ENCODE results near the gene SNRNP70.

The SNRNP70 gene

GRCh38 chr19:49151267-49152118 is 66.2 kb downstream of the SNRNP70 start:
- Mint-ChIP-seq H3K4me1 (peaks cover 38% of the 10 kb centered on the region), H3K36me3 (no peaks in the 10 kb centered on the region), H3K4me3 (peak overlapping the region; percentile 77), H3K9me3 (peaks cover 5% of the 10 kb centered on the region), H3K27ac (no peak overlapping the region)
- DNase-seq (ENCODE audit: low spot score in 2 of 2): peak in 1 of 2 donors; percentile 60
- peak; percentile 39 for ATAC-seq

GRCh38 chr19:49152119-49152550 is 66.9 kb downstream of the SNRNP70 start:
- ATAC-seq: no peak
- peaks cover 5% of the 10 kb centered on the region for H3K9me3 Mint-ChIP-seq
- H3K27ac Mint-ChIP-seq: no peak overlapping the region
- H3K4me1 Mint-ChIP-seq: peaks cover 38% of the 10 kb centered on the region
- no peaks in the 10 kb centered on the region for H3K36me3 Mint-ChIP-seq
- peak overlapping the region; percentile 77 for H3K4me3 Mint-ChIP-seq
- DNase-seq (ENCODE audit: low spot score in 2 of 2): no peak

- no peak overlapping the region for H3K27ac Mint-ChIP-seq
- no peaks in the 10 kb centered on the region for H3K36me3 Mint-ChIP-seq
- DNase-seq (ENCODE audit: low spot score in 2 of 2) (no peak), ATAC-seq (no peak)
- H3K4me3 Mint-ChIP-seq: no peak overlapping the region
- H3K9me3 Mint-ChIP-seq: peaks cover 5% of the 10 kb centered on the region
- H3K4me1 Mint-ChIP-seq: peaks cover 40% of the 10 kb centered on the region
These were observed 68.0 kb downstream of the SNRNP70 start for GRCh38 chr19:49153167-49153809.

GRCh38 chr19:49154279-49154678 is 69.0 kb downstream of the SNRNP70 start:
- no peak overlapping the region for H3K4me3 Mint-ChIP-seq
- no peak for ATAC-seq
- H3K27ac Mint-ChIP-seq: no peak overlapping the region
- peaks cover 34% of the 10 kb centered on the region for H3K4me1 Mint-ChIP-seq
- no peak for DNase-seq (ENCODE audit: low spot score in 2 of 2)
- peaks cover 5% of the 10 kb centered on the region for H3K9me3 Mint-ChIP-seq
- H3K36me3 Mint-ChIP-seq: no peaks in the 10 kb centered on the region

GRCh38 chr19:49155005-49155819 is 70.0 kb downstream of the SNRNP70 start, which contains the start of gene HRC:
HRC (minus strand) TSS chr19:49155396; CDS start chr19:49155237, 159 bp downstream.
- H3K36me3 Mint-ChIP-seq: no peaks in the 10 kb centered on the region
- H3K4me3 Mint-ChIP-seq: no peak within 1 kb of the TSS
- H3K9me3 Mint-ChIP-seq: peaks cover 5% of the 10 kb centered on the region
- ATAC-seq: no peak
- peaks cover 26% of the 10 kb centered on the region for H3K4me1 Mint-ChIP-seq
- no peak within 1 kb of the TSS for H3K27ac Mint-ChIP-seq
- no peak for DNase-seq (ENCODE audit: low spot score in 2 of 2)

- peaks cover 5% of the 10 kb centered on the region for H3K9me3 Mint-ChIP-seq
- H3K36me3 Mint-ChIP-seq: no peaks in the 10 kb centered on the region
- ATAC-seq (no peak), DNase-seq (ENCODE audit: low spot score in 2 of 2) (no peak)
- no peak overlapping the region for H3K27ac Mint-ChIP-seq
- H3K4me3 Mint-ChIP-seq: no peak overlapping the region
- peaks cover 22% of the 10 kb centered on the region for H3K4me1 Mint-ChIP-seq
These were observed 70.6 kb downstream of the SNRNP70 start for GRCh38 chr19:49155820-49156346.

- H3K27ac Mint-ChIP-seq: no peak within 1 kb of the TSS
These were observed 72.4 kb downstream of the SNRNP70 start, which contains the start of gene TRPM4 for GRCh38 chr19:49157445-49158224. TRPM4 (plus strand) TSS chr19:49157792; CDS start chr19:49157867, 75 bp downstream.

More at GRCh38 chr19:49157445-49158224, 72.4 kb downstream of the SNRNP70 start, which contains the start of gene TRPM4:
- Mint-ChIP-seq H3K4me1 (peaks cover 16% of the 10 kb centered on the region), H3K4me3 (peak within 1 kb of the TSS; percentile 51), H3K9me3 (peaks cover 3% of the 10 kb centered on the region), H3K36me3 (no peaks in the 10 kb centered on the region)
- DNase-seq (ENCODE audit: low spot score in 2 of 2) (no peak), ATAC-seq (peak; percentile 65)
